Measurements from ENCODE around the gene QRSL1.

DNA sequence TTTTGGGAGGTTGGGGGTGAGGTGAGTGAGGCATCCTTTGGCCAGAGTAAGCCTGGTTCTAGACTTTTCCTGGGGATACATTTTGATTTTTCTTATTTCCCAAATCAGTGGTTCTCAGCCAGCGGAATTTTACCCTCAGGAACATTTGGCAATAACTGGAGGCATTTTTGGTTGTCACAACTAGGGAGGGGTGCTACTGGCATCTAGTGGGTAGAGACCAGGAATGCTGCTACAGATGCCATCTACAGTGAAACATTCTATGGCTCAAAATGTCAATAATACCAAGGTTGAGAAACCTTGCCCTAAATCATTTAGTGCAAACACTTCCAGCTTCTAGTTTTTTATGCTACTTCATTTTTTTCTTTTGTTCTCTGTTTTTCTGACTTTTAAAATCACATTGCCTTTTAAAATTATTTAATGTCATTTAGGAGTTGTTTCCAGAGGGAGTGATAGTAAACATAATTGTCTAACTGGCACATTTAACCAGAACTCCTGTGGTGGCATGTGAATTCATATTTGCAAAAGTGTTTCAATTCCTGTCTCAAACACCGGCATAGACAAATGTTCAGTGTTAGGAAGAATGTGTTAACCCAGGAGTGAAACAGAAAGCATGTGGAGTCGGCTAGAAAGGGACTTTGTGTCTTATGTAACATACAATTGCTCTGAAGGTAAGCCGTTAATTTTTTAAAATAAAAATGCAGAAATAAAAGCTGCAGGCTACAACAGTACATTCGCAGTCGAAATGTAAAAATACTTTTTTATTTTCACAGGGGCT, 59.0 kb downstream of the QRSL1 start:
- TF ChIP-seq, protein P1, sequence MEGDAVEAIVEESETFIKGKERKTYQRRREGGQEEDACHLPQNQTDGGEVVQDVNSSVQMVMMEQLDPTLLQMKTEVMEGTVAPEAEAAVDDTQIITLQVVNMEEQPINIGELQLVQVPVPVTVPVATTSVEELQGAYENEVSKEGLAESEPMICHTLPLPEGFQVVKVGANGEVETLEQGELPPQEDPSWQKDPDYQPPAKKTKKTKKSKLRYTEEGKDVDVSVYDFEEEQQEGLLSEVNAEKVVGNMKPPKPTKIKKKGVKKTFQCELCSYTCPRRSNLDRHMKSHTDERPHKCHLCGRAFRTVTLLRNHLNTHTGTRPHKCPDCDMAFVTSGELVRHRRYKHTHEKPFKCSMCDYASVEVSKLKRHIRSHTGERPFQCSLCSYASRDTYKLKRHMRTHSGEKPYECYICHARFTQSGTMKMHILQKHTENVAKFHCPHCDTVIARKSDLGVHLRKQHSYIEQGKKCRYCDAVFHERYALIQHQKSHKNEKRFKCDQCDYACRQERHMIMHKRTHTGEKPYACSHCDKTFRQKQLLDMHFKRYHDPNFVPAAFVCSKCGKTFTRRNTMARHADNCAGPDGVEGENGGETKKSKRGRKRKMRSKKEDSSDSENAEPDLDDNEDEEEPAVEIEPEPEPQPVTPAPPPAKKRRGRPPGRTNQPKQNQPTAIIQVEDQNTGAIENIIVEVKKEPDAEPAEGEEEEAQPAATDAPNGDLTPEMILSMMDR (IDR thresholded peaks at IDR 0.05; ENCODE audit: poor library complexity, severe bottlenecking), result no peak
- TF ChIP-seq EZH2 (IDR thresholded peaks at IDR 0.05; ENCODE audit: borderline replicate concordance, insufficient read depth, low read length, poor library complexity, severe bottlenecking) (no peak), RAD21 (conservative IDR thresholded peaks at IDR 0.05) (no peak), EP300 (conservative IDR thresholded peaks at IDR 0.05; ENCODE audit: poor library complexity, severe bottlenecking) (no peak), TAF1 (IDR thresholded peaks at IDR 0.05; ENCODE audit: low read depth) (no peak)
- TF ChIP-seq, protein P2, sequence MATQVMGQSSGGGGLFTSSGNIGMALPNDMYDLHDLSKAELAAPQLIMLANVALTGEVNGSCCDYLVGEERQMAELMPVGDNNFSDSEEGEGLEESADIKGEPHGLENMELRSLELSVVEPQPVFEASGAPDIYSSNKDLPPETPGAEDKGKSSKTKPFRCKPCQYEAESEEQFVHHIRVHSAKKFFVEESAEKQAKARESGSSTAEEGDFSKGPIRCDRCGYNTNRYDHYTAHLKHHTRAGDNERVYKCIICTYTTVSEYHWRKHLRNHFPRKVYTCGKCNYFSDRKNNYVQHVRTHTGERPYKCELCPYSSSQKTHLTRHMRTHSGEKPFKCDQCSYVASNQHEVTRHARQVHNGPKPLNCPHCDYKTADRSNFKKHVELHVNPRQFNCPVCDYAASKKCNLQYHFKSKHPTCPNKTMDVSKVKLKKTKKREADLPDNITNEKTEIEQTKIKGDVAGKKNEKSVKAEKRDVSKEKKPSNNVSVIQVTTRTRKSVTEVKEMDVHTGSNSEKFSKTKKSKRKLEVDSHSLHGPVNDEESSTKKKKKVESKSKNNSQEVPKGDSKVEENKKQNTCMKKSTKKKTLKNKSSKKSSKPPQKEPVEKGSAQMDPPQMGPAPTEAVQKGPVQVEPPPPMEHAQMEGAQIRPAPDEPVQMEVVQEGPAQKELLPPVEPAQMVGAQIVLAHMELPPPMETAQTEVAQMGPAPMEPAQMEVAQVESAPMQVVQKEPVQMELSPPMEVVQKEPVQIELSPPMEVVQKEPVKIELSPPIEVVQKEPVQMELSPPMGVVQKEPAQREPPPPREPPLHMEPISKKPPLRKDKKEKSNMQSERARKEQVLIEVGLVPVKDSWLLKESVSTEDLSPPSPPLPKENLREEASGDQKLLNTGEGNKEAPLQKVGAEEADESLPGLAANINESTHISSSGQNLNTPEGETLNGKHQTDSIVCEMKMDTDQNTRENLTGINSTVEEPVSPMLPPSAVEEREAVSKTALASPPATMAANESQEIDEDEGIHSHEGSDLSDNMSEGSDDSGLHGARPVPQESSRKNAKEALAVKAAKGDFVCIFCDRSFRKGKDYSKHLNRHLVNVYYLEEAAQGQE (IDR thresholded peaks at IDR 0.05; ENCODE audit: borderline replicate concordance), result no peak

Data from neural cell (in vitro differentiated cells).